RPMI8226 (cell line): ENCODE measurements around the gene XPC.

Experiments
- DNase-seq: peaks from one replicate; pipeline ENCODE4 v3.0.0-alpha.2; 2015

The XPC gene

DNA sequence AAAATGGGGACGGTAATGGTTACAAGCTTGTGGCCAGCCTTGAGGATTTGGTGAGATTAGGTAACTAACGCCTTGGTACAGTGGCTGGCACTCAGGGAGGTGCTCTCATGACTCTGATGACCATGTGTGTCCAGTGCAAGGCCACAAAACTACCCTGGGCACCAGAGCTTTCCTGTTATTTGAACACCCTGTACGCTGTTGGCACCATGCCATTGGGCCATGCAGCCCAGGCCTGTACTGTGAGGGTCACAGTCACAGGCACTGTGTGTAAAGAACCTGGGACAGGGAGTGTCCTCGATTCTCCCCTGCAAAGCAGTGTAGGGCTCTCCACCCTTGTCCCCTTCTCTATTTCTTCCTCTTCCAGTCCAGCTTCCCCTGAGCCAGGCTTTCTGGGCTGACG is 47.3 kb downstream of the XPC start:
- no peak for DNase-seq

DNA sequence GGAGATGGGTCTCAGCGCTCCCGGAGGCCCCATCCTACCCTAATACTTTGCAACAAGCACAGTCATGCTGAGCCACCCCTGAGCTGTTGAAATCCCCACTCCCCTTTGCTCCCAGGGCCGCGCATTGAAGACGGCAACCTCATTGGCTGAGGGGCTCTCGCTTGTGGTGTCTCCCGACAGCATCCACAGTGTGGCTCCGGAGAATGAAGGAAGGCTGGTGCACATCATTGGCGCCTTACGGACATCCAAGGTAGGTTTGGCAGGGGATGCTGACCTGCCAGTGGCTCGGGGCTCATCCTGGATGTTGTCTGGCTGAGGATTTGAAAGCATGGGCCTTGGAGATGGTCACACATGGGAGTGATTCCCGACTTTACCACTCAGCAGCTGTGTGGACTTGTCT is 47.7 kb downstream of the XPC start:
- DNase-seq: no peak

DNA sequence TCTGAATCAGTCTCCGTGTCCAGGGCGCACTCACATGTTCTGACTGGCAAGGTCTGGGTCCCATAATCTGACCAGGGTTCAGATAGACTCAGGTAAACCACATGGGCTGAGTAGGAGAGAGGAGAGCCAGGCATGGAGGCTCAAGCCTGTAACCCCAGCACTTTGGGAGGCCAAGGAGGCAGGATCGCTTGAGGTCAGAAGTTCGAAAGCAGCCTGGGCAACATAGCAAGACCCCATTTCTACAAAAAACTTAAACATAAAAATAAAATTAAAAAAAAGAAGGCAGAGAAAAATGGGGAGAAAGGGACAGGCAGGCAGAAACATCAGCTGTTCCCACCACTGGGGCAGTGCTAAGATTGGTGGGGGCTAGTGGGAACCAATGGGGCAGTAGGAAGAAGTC is 48.2 kb downstream of the XPC start:
- DNase-seq: no peak

DNA sequence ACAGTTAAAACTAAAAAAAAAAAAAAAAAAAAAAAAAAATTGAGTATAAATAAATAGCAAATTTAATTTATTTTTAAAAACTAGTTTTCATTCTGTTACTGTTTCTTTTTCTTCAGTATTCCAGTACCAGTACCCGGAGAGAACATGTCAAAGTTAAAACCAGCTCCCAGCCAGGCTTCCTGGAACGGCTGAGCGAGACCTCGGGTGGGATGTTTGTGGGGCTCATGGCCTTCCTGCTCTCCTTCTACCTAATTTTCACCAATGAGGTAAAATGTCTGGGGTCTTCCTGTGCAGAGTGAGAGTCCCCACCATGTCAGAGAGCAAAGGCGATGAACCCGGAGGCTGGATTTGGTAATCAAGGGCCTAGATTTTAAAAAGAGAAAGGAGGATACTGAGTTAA is 49.1 kb downstream of the XPC start:
- no peak for DNase-seq

DNA sequence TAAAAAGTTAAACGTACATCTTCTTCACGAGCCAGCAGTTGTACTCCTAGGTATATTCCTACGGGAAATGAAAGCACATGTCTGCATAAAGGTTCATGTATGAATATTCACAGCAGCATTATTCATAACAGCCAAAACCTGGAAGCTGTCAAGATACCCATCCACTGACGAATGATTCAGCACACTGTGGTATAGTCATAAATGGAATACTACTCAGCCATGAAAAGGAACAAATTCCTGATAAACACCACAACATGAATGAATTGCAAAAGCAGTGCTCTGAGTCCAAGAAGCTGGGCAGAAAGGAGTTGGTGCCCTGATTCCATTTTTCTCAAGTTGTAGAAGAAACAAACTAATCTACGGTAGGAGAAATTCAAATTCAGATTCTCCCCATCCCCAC is 49.7 kb downstream of the XPC start:
- no peak for DNase-seq

DNA sequence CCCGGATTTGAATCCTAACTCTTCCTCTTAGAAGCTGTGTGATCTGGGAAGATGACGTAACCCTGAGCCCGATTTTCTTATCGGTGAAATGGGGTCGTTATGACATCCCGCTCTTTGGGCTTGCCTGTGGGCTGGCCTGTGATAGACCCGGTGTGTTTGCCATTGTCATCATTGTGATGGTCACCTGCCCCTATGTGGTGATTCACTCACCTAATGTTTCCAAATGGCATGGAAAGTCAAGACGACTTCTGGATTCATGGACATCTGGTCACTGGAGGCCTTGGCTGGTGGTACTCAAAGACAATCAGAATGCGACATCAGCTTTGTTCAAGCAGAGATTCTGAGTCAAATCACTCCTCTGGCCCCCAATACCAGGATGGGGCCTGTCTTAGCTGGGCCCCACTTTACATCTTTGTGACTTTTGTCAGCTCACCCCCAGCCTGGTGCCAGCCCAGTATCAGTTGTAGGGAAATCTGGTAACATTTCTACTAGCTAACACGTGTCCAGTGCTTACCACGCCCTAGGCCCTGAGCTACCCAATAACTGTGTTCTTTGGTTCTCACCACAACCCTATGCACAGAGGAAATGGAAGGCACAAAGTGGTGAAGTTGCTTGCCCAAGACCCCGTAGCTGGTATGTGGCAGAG is 50.8 kb downstream of the XPC start:
- no peak for DNase-seq

DNA sequence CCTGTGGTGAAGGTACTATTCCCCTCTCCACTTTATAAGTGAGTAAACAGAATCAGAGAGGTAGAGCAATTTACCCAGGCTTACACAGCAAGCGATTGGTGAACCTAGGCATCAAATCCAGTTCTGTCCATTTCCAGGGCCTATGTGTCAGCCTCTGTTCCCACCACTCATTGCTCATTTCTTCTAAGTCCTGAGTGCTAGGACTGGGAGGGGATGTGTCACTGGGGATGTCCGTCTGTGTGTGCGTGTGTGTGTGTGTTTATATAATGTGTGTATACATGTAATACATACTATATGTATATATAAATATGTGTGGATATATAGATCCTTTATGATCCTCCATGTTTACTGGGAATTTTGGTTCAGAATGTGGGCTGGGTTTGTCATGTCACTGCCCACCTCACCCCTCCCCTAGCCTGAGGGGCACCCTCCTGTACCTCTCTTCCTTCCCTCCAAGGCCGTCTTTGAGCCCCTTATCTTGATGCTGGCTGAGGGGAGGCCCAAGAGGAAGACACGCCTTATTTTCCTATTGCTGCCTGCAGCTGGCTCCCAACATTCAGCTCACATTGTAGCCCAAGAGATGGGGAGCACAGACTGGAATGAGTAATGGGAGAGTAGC is 51.4 kb downstream of the XPC start:
- no peak for DNase-seq

DNA sequence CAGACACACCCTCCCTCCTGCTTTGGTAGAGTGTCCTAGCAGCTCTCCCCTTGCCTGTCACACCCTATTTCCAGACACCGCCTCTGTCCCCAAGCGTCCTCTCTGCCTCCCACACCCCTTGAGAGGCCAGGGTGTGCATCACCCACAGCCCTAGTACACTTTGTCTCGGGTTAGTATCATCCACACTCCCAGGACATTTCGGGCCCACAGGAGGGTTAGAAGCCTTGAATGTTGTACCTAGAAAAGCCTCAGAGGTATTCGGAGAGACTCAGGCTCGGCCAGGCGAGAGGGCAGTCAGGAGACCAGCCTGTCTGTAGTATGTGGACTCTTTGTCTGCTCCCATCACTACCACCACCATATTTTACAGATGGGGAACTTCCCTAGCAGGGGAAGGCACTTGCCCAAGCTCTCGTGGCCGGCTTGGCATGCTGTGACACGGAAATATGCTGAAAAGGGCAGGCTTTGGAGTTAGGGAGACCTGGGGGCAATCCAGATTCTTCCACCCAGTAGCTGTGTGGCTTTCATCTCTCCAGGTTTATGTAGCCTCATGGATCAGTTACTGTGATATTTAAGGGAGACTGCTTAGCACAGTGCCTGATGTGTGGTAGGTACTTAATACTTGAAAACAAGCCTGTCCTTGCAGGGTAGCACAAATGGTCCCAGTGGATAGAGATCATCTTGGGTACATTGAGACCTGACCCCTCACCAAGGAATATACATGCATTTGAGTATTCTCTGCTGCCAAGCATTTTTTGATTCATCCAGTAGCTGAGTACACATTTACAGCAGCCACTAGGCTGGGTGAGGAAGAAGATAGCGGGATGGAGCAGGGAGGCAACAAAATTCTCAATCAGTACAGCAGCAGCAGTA is 52.1 kb downstream of the XPC start:
- DNase-seq: no peak

DNA sequence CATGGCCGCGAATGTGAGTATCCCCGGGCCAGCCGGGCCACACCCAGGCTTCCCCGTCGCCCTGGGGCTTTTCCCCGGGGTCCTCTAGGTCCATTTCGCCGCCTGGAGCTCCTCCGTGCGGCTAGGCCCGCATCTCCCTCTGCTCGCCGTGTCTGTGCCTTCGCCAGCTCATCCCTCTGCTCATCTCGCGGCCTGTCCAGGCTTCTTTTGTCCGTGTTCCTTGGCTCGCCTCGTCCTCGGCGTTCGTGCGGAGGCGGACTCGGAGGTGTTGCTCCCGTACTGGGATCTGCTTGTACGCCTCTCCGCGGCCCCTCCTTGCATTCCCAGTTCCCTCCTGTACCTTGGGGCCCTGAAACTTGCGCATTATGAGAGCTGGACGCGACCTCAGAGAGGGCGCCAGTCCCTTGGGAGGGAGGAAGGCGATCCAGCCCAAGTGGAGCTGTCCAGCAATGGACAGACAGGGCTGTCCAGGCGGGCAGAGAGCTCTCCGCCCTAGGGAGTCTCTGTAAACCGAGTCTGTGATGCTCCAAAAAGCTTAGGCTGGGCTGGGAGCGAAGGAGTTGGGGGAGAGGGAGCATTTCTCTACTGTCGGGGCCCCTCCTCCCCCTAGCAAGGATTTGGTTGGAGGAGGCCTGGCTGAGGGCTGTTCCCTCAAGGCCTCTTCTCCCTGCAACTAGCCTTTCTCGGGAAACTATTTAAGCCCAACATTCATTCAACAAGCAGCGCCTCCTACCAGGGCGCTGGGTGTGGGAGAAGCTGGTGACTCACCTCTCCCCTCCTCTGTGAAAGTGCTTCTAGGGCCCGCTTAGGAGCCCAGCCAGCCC is 53.0 kb downstream of the XPC start:
- DNase-seq: peak; percentile 76

DNA sequence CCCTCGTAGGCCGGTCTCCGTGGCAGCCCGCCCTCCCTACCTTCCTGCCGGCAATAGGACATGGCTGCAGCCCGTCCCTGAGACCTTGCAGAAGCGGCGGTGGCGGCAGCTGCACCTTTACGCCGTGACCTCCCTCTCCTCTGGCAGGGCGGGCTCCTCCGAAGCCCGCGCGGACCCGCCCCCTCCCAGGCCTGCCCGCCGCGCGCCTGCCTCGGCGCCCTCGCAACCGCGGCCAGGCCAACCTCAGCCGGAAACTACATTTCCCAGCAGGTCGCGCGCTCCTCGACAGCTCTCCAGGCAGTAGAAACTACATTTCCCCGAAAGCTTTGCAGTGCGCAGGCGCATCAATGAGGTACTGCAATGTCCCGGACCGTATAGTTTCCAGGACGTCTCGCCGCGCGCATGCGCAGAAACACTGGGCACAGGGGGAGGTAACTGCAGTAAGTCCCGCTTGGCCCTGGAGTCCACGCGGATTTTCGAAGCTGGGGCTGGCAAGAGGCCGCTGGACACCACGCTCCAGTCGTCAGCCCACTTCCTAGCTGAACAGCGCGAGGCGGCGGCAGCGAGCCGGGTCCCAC is 53.7 kb downstream of the XPC start, which contains the start of the genes CHCHD4 and TMEM43:
Gene CHCHD4 (minus strand): TSS at position 256 of the 578 bp plus-strand sequence. CDS start 194 bp downstream, at position 62.
Gene TMEM43 (plus strand): TSS at position 438 of the 578 bp plus-strand sequence. CDS start 142 bp downstream, outside the sequence.
- peak; percentile 99 for DNase-seq

DNA sequence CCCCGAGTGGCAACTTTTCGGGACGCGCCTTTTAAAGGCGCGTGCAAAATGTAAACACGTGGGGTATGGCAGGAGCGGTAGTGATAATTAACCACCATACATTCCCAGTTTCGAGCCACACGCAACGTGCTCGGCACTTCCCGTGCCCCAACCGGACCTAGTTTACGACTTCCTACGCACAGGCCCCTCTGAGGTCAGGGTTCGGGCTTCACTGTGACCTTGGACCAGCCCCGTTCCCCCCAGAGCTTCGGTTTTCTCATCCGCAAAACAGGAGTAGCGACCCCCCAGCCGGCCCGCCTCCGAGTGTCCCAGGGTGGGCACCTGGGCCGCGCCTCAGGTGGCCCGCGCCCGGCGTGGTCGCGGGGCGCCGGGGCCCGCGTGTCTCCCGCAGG is 54.2 kb downstream of the XPC start:
- DNase-seq: peak; percentile 84

DNA sequence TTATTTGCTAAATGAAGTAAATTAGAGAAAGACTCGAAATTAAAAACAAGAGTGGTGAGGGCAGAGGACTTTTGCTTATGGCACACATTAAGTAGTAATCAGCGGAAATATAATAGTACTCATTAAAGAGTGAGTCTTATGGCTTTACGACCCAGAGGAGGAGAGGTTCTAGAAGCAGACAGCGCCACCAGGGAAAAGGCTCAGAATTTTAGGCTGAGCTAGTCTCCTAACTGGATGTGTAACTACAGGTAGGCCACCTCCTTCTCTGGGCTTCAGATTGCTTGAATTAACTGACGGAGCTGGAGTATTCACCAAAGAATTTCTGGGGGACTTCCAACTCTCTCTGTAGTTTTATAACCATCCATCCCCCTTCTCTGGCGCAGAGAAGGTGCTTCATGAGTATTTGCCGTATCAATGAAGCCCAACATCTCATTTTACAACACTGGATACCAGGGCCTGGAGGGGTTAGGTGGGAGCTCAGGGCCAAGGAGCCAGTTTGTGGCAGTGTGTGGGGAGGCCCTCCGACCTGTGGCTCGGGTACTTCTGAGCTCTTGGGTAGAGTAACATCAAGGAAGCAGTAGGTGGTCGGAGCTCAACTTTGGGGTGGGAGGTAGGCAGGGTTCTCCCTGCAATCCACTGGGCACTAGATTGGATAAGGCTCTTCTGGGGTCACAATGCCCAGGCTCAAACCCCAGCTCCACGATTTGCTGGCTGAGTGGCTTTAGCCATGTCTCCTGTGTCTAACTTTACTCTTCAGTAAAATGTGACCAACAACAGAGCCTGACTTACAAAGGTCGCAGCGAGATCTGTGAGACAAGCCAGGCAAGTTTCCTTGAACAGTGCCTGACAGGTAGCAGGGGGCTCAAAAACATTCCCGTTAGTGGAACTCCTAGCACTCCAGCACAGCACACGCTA is 54.8 kb downstream of the XPC start:
- peak; percentile 59 for DNase-seq

DNA sequence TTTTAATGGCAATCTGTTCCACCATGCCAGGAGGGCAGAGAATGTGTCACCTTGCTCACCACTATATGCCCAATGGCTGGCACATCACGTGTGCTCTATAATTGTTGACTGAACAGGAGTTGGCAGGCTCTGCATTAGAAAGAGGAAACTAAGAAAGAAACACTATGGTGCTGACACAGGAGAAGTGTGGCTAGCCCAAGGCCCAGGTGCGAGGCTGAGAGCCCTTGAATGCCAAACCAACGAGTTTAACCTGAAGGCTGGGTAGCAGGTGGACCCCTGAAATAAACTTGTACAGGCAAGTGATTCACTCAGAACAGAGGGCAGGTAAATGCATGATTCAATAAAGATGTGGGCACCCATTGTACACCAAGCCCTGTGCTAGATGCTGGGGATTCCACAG is 56.1 kb downstream of the XPC start:
- peak; percentile 94 for DNase-seq

DNA sequence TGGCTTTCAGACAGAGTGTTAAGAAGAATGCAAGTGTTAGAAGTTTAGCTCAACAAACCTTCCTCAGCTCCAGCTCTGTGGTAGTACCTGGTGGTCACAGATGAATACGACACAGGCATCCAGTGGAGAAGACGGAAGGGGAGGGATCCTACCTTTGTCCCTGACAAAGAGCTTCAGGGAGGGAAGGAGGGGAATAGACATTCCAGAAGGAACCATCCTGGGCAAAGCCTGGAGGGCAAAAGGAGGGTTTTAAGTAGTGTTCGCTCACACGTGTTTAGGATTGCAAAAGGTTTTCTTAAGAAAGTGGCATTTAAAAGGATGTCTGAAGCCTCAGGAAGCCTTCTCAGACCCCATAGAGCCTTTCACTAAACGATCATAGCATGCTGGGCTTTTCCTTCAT is 56.5 kb downstream of the XPC start:
- peak; percentile 41 for DNase-seq

DNA sequence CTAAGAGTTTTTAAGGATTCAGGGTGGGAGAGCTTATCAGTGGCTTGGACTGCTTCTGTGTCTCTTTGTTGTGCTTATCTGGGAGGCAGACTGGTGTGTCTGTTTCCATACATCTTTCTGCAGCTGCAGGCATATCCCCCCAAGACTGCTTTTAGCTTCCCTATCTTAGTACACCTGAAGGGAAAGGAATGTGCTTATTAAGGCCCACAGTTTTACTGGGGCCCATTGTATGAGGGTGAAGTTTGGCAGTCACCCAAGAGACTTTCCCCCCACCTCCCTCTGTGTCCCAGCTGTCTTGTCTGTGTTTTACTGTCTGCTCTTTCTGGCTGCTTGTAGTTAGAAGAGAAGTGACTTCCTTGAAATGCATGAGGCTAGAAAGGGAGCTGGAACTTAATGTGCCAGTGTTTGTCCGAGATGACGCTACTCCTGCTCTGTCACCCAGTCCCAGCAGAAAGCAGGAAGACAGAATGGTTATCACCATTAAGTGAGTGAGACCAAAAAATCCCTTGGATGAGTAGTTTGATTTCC is 57.4 kb downstream of the XPC start:
- DNase-seq: peak; percentile 63

DNA sequence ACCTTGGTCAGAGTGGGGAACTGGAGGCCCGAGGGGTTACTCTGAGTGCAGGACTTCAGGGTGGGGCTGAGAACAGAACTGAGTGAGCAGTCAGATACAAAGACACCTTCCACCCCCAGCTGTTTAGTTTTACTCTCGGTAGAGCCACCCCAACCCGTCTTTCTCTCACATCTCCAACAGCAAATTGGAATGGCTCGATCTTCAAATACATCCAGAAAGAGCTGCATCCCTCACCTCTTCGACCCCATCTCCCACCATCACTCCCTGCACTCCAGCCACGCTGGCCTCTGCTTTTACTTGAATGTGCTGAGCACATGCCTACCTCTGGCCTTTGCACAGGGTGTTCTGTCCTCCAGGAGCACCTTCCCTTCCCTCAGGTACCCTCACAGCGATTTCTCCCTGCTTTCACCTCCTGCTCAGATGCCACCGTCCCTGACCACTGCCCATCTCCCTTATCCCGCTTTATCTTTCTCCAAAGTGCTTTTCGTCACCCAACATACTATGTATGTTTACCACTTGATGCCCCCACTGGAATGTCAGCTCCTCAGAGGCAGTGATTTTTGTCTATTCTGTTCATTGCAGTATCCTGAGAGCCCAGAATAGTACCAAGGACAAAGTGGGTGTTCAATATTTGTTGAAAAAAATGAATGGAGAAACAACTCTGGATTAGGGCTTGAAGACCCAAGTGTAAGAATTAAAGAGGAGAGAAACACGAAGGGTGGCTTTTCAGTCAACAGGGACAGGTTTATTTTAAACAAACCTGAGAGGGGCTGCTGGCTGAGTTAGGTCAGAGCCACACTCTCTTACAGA is 58.1 kb downstream of the XPC start:
- no peak for DNase-seq

DNA sequence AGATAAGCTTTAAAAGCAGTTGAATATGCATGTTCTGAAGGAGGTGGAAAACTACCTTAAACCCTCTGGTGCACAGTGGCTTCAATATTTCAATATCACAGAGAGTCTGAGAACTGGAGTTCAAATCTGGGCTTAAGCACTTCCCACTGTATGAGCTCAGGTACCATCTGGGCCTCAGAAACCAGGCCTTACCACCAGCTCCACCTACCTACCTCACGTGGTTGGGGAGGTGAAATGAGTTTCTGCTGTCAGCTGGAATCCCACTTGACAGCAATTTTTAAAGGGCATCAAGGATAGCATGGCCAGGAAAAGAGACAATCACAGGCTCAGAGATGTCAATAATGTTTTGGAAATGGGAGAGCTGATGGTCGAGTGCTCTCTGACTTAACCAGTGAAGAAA is 58.8 kb downstream of the XPC start:
- peak; percentile 71 for DNase-seq

DNA sequence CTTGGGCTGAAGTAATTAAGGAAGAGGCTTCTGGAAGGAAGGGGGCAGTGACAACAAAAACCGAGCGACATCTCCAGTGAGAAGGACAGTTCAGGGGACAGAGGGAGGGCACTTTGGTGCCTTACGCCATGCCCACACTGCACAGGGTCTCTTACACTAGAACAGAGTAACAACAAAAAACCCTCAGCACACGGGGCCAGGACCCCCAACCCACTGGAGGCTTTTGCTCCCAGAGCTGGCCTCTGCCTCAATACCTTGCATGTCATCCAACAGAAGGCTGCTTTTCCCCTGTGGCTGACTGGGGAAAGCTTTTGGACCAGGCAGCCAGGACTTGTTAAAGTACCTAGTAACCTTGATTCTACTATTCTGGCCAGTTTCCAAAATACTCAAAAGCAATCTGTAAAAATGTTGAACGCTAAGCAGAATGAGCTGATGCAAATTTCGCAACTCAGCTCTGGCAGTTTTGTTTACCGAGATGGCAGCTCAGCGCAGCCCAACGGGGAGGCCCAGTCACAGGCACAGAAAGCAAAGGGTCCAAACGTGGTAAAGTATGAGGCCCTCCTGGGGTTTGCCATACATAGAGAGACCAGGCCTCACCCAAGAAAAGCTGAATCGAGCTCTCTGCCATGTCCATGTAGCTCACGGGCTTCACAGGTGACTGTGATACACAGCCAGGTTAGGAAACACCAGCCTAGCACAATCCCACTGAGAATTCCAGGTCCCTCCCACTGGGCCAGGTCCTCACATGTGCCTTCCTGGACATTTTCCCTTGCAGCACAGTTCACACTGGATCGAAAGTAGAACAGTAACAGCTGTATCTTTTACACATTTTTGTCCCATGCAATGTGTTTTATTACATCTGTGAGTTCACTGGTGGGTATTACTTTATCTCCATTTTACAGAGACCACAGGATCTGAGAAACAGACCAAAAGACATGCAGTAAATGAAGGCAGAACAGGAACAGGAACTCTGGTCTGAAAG is 59.7 kb downstream of the XPC start:
- peak; percentile 77 for DNase-seq
